ENCODE results near the gene LCN1.

- TF ChIP-seq CTCF (conservative IDR thresholded peaks at IDR 0.05; ENCODE audit: low read depth, low read length) (no peak), MAFK (IDR thresholded peaks at IDR 0.05; ENCODE audit: low read depth, low read length) (no peak), BHLHE40 (IDR thresholded peaks at IDR 0.05; ENCODE audit: low read depth, low read length) (no peak), RCOR1 (IDR thresholded peaks at IDR 0.05; ENCODE audit: insufficient replicate concordance, low read length) (no peak), CEBPB (IDR thresholded peaks at IDR 0.05; ENCODE audit: low read depth, low read length) (no peak), MXI1 (IDR thresholded peaks at IDR 0.05; ENCODE audit: borderline replicate concordance, low read depth, low read length) (no peak), NFE2L2 (IDR thresholded peaks at IDR 0.05; ENCODE audit: low read depth, low read length) (no peak), POLR2A (IDR thresholded peaks at IDR 0.05; ENCODE audit: low read depth, low read length) (no peak), RFX5 (IDR thresholded peaks at IDR 0.05; ENCODE audit: low read depth, low read length) (no peak), USF2 (IDR thresholded peaks at IDR 0.05; ENCODE audit: low read depth, low read length) (no peak), RAD21 (IDR thresholded peaks at IDR 0.05; ENCODE audit: low read length) (no peak)
Observed at GRCh38 chr9:135572233-135572632, 51.0 kb downstream of the LCN1 start.

All from IMR-90 (cell line).